GM12873 (cell line): Measurements from ENCODE around the gene TMEM235.

ENCODE experiments used
- CTCF ChIP-seq: IDR thresholded peaks from 2 replicates; pipeline ENCODE4 v1.5.1; 2012; ENCODE audit warnings: low read depth, mild to moderate bottlenecking, moderate library complexity, low read length, control low read depth; ENCODE audit not compliant: insufficient read depth; ENCODE audit errors: missing control alignments

TMEM235 gene

GRCh38 chr17:78255953-78256706, 24.7 kb downstream of the TMEM235 start:
- TF ChIP-seq CTCF = no peak

GRCh38 chr17:78256707-78257591, 25.5 kb downstream of the TMEM235 start:
- no peak for TF ChIP-seq CTCF

- TF ChIP-seq CTCF = no peak
These were observed 26.4 kb downstream of the TMEM235 start for GRCh38 chr17:78257810-78258322.

- no peak for TF ChIP-seq CTCF
These were observed 27.1 kb downstream of the TMEM235 start for GRCh38 chr17:78258323-78259191.

- no peak for TF ChIP-seq CTCF
These were observed 27.7 kb downstream of the TMEM235 start for GRCh38 chr17:78259192-78259554.

GRCh38 chr17:78263063-78263735, 31.8 kb downstream of the TMEM235 start:
- no peak for TF ChIP-seq CTCF
